HTR-8/SVneo (cell line): ENCODE data around the gene MAFG.

ENCODE experiments used
- DNase-seq: peaks from one replicate; pipeline ENCODE4 v3.0.0; 2011; ENCODE audit warnings: low spot score, mixed read lengths; ENCODE audit not compliant: insufficient read length
- FAIRE-seq: peaks from 2 replicates; lab custom pipeline; 2011; peaks lifted over from hg19 to GRCh38; lab: Jason Lieb, UNC

MAFG gene

DNA sequence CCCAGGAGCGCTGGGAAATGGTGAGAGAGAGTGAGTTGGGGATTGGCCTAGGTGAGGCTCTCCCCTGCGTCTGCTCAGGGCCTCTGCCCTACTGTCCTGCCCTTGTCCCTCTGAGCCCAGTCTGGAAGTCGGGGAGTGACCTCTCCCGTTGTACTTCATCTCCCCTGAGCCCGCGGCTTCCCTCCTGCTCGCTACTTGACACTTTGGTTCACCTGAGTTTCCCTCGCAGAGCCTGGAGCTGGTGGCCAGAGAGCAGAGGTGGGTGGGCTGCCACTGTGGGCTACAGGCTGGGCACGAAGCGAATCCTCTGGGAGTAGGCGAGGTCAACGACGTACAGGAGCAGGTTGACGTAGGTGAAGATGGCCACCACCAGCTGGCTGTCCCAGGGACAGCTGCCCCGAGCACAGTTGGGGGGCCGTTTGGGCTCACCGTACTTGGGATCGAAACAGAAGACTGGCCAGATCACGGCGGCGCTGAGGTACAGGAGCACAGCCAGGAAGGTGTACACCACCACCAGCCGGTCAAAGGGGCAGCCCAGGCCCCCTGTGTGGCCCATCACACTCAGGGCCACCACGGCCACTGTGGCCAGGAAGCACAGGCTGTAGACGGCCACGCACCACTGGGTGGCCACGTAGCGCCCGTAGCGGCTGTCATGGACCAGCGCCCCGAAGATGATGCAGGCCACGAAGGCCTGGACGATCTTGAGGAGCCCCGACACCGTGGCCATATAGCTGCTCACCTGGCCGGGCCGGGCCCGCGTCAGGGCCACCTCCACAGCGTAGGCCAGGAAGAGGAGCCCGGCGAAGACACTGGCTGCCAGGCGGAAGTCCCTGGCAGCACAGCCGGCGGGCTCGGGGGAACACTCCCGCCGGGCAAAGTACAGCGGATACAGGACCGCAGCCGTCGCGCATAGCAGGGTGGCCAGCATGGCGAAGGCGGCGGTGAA is 13.3 kb upstream of the MAFG start:
- FAIRE-seq, result no peak
- DNase-seq, result no peak

DNA sequence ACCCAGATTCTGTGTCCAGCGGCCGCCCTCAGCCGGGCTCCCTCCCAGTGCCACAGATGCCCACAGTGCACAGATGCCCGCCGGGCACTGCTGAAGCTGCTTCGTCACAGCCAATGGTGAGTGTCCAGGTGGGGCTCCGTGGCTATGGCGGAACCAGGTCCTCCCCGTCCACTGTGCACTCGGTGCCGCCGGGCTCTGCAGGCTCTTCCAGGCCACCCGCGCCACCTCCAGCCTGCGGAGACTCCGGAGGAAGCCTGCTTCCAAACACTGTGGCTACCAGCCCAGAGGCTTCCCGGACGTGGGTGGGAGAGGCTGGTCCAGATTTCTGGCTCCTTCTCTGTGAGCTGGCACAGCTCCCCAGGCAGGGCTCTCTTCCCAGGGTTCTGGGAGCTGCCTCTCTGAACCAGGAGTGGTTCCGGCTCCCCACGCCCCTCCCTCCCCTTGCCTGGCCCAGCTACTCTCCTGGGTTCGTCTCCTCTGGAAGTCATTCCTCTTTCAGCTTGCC is 12.4 kb upstream of the MAFG start:
- no peak for DNase-seq

DNA sequence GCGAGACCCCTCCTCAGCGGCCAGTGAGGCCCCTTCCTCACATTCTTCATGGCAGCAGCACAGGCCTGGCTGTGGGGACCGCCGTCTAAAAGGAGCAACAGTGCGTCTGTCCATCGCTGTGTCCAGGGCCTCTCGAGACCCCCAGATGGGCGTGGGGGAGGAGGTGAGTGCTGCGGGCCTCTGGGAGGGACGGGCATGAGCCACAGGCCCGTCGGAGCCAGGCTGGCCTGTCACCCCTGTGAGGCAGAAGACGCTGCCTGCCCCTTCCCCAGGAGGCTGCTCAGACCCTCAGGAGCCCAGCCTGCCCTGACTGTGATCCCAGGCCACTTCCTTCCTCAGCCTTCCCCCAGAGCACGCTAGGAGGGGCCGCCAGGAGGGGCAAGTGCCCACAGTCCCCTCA is 11.7 kb upstream of the MAFG start:
- no peak for FAIRE-seq

More for the DNA sequence above, 12.4 kb upstream of the MAFG start:
- FAIRE-seq, result no peak

DNA sequence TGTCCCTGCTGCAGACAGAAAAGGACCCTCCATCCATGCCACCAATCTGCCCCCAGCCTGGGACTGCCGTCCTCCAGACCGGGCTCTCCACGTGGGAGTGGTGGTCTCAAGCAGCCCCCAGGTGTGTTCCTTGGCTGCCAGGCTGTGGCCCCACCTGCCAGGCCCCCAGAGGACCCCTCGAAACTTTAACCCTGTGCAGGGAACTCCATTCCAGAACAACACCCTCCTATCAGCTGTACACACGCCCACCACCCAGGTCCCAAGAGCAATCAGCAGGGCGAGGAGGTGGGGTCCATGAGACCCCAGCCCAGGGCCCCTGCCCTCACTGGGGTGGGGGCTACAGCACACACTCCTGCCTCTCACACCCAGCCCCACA is 8.2 kb upstream of the MAFG start:
- FAIRE-seq (no peak), DNase-seq (no peak)

More for the DNA sequence above, 11.7 kb upstream of the MAFG start:
- no peak for DNase-seq

DNA sequence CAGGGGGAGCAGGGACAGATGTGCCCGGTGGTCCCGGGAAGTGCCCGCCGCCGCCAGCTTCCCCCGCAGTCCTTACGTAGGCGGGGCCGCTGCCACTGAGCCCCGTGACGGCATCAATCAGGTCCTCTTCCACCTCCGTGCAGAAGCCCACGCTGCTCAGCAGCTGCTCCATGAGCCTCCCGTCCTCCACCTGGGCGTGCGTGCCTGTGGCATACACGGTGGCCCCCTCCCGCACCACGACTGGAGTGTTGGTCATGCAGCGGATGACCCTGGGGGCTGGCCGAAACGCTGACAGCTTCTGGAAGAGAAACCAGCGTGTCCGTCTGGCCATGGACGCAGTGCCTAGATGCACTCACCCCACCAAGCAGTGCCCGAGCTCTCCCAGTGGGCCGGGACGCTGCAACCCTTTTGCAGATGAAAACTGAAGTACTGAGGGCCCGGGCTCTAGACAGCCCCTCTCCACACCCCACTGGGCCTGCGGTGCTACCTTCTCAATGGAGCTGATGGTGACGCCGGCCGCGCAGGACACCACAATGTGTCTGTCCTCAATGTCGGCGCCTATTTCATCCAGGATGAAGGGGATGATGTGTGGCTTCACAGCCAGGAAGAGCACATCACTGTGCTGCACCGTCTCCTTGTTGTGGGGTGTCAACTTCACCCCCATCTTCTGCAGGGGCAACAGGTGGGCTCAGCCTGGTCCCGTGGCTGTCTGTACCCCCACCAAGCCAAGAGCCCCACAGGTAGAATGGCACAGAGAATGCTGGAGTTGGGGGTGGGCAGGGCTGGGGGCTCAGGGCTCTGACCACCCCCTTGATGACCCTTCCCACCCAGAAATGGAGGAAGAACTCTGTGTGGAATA is 7.5 kb upstream of the MAFG start:
- FAIRE-seq (no peak), DNase-seq (no peak)

DNA sequence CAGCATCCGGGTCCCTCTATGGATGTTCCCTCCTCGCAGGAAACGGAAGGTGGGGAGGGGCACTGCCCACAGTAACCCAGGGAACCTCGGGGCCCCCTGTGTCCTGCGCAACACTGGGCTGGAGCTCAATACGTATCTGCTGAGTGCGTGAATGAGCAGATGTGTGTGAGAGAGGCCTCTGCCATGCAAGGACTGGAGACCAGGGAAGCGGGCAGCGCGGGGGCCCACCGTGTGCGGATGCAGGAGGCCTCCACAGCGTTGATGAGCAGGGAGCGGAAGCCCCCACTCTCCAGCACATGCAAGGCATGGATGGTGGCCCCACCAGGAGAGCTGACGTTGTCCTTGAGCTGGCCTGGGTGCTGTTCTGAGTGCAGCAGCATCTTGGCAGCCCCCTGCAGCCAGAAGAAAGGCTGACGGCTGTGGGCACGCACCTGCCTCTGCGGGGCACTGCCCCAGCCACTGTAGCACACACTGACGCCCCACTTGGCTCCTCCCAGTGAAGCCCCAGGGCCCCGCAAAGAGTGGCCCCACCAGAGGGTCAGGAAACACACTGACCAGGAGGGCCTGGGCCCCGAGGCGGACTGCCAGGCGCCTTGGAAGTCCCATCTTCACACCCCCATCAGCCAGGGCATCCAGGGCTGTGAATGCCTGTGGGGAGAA is 6.7 kb upstream of the MAFG start:
- no peak for FAIRE-seq
- no peak for DNase-seq

DNA sequence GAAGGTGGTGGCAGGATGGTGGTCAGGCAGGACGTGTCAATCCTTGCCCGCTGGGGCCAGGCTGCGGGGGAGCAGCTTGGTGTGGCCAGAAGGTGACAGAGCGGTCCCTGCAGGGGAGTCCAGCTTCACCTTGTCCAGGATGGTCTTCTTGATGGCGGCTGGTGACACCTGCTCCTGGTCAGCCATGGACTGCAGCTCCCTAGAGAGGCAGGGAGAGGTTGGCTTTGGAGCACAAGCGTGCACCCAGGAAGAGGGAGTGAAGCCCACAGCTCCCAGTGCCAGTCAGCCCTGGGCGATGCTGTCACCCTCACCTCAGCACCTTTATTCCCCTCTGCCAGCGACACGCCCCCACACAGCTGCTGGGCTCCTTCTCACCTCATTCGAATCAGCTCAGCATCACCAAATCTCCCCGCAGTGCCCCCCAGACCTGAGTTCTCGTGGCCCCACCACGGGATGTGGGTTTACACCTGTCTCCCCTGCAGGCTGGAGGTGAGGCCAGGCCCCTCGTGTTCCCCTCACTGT is 5.7 kb upstream of the MAFG start:
- DNase-seq (no peak), FAIRE-seq (no peak)

DNA sequence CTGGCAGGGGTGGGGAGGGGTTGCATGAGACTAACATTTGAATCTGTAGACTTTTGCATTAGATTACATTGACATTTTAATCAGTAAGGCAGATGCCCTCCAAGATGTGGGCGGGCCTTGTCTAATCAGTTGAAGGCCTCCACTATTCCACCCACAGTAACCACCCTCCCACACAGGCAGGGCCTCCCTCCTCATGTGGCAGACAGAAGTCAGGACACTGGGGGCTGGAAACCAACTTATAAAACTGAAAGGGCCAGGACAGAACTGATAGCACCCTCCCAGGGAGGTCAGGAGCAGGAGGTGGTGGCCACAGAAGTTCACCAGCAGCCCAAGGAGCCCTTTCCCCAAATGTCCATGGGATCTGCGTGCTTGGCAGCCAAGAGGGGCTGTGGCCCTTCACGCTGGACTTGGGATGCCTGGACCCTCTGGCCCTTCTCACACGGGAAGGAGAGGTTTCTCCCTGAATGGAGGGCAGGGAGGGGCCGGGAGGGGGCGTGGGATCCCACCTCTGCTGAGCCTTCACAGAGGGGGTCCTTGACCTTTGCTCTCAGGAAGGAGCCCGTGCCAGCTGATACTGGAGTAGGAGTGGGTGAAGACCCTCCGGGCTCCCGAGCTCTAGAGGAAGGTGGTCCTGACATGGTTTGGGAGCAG is 4.9 kb upstream of the MAFG start:
- FAIRE-seq (no peak), DNase-seq (no peak)

DNA sequence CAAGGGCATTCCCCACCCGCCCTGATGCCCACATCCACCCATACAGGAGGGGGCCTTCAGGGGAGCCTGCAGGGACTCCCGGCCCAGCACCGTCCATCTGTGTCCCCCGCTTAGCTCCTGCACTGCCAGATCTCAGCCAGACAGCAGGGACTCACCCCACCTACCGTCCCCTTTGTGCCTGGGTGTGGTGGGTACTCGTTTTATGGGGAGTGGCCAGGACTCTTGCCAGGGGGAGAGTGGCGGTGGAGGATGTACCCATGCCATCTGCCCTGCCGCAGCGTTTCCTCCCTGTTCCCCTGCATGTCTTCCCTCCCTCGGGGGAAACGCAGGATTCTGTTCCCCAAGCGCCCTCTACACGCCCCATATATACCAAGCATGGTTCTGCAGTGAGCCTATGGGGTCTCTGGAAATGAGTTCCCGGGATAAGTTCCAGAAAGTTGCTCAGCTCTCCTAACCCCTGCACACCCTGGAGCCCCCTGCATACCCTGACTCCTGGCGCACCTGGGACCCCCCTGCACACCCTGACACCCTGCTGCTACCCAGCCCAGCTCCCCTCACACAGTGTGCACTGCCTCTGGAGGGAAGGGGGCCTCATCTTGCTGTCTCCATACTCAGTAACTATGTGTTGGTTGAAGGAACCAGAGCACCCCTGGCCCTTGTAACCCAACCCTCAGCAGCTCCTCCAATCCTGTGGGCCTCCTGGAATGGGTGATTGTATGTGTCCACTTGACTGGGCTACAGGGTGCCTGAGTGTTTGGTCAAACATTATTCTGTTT is 4.2 kb upstream of the MAFG start:
- FAIRE-seq (peak; percentile 31), DNase-seq (no peak)

DNA sequence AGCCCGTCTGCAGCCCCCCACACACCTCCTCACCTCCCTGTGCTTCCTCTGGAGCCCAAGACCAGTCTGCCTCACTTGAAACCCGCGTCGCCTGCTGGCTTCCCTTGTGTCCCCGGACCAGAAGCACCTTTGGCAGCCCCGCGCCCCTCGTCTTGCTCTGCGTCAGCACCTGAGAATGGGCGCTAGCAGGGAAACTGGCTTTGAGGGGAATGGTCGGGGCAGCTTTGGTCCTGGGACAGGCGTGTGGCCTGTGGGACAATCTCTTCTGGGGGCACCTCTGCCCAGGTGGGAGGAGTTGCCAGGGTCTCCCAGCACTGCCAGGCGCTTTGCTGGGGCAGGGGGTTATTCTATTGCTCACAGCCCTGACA is 3.6 kb upstream of the MAFG start:
- FAIRE-seq, result no peak
- no peak for DNase-seq

DNA sequence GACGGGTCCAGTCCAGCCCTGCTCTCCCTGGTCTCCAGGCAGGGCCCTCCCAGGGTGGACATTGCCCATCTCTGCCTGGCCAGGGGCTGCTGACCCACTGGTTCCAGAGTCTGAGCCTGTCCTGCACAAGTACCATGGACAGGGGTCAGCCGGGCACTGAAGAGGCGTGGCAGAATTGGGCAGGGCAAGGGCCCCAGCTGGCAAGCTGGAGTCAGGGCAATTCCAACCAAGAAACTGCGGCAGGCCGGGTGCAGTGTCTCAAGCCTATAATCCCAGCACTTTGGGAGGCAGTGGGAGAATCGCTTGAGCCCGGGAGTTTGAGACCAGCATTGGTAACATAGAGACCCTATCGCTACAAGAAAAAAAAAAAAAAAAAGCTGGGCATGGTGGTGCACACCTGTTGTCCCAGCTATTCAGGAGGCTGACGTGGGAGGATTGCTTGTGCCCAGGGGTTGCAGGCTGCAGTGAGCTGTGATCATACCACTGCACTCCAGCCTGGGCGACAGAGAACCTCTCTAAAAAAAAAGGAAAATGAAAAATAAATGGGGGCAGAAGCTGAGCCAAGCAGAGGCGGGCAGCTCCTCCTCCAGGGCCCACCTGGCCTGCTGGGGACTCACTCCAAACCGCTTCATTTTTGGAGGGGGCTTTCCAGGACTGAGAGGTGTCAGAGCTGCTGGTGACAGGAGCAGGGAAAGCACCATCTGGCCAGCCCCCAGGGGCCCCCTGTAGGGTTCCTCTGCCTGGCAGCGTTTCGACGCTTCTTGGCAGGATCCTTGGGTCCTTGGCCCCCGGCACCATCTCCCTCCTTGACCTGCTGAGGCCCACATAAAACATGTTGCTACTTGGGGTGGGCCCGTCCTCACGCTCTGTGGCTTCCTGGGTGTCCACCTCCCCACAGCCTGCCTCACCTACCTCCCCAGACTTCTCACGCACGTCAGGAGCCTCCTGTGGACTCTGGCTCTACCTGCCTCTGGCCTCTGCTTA is 2.9 kb upstream of the MAFG start:
- no peak for FAIRE-seq
- no peak for DNase-seq

DNA sequence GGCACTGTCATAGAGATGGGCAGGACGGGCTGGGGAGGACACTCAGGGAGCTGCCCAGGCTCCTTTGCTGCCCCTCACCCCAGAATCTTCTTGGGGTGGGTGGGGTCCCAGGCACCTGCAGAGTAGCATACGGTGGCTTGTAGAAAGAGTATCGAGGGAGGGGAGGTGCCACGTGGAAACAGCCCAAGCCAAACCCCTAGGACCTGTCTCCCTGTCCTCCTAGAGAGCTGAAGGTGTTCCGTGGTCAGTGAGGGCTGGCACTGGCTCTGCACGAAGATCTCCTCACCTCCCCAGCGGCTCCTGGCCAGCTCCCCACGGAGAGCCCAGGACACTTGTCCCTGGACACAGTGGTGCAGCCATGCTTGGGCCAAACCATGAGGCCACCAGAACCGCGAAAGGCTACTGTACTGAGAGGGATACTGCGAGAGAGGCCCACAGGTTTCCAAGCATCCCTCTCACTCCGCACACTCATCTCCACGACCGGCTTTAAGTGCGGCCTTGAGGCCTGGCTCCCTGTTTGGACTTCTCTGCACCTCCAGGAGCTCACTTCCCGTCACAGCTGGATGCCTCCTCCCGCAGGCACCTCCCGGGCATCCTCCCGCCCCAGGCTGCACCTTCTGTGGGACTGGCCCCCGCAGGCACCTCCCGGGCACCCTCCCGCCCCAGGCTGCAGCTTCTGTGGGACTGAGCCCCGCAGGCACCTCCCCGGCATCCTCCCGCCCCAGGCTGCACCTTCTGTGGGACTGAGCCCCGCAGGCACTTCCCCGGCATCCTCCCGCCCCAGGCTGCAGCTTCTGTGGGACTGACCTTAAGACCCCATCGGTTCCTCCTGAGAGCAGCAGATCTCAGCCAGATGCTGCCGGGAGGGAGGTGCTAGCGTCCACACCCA is 2.0 kb upstream of the MAFG start:
- no peak for DNase-seq
- FAIRE-seq, result no peak

DNA sequence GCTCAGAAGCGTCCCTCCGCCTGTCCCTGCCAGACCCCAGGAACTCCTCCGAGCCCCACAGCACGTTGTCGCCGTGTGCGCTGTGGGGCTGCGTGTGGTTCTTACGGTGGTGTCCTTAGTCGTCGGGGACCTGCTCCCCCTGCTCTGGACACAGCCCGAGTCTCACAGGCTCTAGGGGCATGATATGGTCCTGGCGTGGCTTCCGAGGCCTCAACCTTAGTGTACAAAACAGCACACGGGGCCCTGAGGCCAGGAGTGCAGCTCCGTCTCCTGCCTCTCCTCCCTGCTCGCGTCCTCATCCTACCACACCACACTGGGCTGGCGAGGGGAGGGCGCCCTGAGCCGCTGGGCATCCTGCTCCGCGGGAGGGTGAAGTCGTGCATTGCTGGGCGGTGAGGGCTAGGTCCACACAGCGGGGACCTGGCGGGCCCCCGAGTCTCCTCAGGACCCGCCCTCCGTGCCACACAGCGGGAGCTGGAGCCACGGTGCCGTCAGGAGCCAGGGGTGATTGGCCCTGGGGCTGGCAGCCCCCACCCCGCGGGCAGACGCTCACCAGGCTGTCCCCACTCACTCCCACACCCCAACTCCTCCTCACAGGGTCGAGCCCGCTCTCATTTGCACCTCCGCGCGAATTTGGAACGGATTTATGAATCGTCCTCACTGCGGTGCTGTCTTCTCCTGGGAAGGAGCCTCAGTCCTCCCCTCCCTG is 1.2 kb upstream of the MAFG start:
- DNase-seq (no peak), FAIRE-seq (peak; percentile 58)

DNA sequence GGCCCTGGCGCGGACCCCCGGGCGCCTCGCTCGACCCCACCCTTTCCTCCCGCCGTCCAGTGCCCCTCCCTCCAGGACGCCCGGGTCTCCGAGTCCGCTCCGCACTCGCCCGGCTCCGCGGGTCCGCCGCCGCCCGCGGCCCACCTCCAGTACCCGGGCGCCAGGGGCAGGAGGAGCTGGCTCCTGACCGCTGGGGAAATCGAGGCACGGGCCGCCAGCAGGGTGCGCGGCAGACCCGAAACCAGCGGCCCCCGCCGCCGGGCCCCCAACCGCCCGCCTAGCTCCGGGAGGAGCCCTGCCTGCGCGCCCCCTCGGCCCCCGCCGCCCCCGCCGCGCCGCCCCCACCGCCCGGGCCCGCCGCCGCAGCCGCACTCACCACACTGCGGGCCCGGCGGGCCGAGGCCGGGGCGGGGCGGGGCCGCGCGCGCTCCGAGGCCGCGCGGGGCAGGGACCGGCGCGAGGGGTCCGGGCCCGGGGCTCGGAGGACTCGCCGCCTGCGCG is 333 bp downstream of the MAFG start:
- FAIRE-seq, result no peak

DNA sequence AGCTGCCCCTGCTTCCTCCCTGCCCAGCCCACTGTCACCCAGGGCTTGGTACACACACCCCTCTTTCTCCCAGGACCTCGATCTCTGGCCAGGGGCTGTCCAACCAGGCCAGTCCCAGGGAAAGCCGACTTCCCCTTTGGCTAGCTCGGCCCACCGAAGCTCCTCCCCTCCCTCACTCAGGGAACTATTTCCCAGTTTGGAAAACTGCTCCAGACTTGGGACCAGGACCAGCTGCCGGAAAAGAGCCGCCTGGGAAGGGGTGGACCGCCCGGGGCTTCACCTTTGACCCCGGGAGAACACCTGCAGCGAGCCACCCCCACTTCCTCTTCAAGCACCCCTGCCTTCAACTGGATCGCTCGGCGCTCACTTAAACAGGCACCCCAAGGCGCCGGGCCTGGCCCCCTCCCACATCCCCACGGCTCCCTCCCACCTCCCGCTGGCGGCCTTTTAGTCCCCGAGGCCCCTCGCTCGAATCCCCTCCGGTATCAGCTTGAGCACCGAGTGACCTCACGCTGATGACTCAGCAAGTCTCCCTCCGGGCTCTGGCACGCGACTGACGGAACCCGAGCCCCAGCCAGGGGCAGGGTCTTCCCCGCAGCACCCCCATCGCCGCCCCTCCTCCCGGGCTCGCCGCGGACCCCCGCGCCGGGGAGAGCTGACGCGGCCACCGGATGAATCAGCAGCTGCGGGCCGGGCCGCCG is 934 bp downstream of the MAFG start:
- DNase-seq, result peak; percentile 75
- FAIRE-seq, result peak; percentile 84

More for the DNA sequence above, 333 bp downstream of the MAFG start:
- no peak for DNase-seq
